GM18499 (cell line): ENCODE measurements around the gene KIAA0319L.

Experiments
- ATAC-seq: cut with Tn5 transposase; IDR thresholded peaks from one replicate; pipeline ENCODE4 v1.9.1; 2021; ENCODE audit warnings: moderate number of reproducible peaks; ENCODE audit not compliant: insufficient read depth, unreplicated experiment

KIAA0319L gene

DNA sequence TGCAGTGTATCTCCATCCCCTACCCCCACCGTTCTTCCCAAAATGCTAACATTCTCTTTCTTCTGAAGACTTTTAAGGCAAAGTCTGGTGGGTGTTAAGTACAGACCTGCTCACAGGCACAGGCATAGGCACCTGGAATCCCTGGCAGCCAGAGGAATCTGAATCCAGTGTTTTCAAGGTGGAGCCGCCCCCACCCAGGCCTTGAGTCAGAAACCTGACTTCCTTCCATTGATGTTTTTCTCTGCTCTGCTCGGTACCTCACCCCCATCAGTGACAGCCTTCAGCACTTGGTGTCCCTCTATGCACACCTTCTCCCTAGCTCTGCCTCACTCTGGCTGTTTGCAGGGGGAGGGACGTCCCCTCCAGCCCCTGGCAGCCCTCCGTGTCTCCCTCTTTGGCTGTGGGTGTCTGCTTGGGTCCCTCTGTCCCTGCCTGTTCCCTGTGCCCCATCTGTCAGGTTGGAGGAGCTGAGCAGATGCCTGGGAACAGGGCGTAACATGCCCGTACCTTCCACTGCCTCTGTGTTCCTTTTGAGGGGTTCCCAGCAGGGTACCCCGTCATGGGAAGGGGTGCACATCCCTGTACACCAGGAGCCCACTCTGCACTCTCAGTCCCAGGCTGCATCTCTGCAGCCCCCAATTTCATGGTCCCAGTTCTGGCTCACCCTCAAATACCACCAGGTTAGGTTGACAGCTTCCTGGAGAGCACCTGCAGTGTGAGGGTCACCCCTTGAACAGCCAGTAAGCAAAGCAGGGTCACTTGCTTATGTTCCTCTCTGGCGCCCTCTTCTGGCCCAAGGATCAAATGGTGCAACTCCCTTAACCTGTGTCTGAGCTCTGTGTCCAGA lies 7.1 kb upstream of the KIAA0319L start:
- no peak for ATAC-seq

DNA sequence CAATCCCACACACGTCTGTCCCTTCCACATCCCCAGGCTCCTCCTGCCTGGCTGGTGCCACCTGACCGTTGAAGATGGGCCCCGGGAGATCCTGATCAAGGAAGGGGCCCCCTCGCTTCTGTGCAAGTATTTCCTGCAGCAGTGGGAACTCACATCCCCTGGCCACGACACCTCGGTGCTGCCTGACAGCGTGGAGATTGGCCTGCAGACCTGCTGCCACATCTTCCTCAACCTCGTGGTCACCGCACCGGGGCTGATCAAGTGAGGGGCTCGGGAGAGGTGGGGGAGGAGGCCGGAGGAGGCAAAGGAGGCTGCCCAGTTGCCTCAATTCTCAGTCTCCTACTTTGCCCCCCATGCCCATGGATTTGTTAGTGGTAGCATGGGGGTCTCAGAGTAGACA lies 6.0 kb upstream of the KIAA0319L start:
- ATAC-seq, result no peak

- no peak for ATAC-seq
Observed at GRCh38 chr1:35561972-35562680, 4.9 kb upstream of the KIAA0319L start.

DNA sequence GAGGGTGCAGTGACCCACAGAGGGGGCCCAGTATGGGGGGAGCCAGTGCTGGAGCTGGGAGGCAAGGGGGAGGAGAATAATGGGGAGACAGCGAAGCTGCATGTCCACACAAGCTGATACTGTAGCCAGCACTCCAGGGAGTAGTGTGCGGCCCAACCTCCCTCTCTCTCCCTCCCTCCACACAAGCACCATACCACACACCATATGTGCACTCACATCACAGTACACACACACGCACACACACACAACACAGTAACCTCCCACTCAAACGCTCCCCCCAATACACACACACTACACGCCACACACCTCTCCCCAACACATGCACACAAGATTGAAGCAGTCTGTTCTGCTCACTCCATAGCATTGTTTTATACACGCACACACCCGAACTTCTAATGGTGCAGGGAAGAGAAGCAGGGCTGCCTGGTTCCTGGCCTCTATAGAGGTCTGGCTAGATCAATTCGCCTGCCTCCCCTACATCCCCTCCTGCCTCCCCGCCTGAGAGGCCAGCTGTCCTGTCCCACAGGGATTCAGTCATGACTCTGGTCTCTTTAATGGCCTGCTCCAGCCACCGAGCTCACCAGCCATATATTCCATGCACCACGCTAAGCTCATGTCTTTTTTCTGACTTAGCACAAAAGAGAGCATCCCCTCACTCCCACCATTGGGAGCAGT lies 4.2 kb upstream of the KIAA0319L start:
- no peak for ATAC-seq

DNA sequence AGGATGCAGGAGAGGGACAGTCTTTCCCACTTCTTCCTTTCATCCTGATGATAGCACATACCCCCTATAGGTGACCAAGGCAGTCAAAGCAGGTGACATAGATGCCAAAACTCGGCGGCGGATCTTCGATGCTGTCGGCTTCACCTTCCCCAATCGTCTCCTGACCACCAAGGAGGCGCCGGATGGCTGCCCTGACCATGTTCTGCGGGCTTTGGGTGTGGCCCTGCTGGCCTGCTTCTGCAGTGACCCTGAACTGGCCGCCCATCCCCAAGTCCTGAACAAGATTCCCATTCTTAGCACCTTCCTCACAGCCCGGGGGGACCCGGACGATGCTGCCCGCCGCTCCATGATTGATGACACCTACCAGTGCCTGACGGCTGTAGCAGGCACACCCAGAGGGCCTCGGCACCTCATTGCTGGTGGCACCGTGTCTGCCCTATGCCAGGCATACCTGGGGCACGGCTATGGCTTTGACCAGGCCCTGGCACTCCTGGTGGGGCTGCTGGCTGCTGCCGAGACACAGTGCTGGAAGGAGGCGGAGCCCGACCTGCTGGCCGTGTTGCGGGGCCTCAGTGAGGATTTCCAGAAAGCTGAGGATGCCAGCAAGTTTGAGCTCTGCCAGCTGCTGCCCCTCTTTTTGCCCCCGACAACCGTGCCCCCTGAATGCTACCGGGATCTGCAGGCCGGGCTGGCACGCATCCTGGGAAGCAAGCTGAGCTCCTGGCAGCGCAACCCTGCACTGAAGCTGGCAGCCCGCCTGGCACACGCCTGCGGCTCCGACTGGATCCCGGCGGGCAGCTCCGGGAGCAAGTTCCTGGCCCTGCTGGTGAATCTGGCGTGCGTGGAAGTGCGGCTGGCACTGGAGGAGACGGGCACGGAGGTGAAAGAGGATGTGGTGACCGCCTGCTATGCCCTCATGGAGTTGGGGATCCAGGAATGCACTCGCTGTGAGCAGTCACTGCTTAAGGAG lies 3.3 kb upstream of the KIAA0319L start:
- ATAC-seq, result no peak

GRCh38 chr1:35559317-35559944 lies 2.2 kb upstream of the KIAA0319L start:
- no peak for ATAC-seq

DNA sequence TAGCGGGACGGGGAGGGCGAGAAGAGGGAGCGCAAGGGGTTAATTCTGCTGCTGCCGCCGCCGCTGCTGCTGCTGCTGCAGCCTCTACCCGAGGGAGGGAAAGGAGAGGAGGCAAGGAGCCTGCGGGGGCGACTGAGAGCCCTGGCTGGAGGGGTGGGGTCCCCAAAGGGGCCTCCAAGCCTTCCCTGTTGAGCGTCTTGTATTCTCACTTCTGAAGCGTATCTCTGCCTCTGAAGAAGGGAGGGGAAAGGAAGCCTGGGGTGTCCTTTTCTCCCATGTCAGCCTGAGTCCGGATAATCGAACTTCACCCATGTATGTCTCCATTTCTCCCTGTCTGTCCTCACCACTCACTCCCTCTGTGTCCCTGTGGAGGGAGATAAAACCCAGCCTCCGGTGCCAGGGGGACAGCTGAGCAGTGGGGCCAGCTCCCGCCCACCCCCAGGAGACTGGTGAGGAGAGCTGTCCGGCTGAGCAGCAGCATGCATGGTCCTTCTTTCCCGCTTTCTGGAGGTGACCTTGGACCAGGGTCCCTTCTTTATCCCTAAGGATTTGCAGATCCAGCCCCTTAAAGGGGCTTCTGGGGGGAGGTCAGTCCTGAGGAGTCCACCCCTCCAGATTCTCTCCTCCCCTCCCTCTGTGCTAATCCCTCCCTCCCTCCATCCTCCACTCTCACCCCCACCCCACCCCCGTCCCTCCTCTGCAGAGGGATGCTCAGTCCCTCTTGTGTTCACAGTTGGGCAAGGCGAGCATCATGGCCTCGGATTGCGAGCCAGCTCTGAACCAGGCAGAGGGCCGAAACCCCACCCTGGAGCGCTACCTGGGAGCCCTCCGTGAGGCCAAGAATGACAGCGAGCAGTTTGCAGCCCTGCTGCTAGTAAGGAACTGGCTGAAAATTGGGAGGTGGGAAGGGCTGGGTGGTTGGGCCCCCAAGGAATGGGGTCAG lies 1.4 kb upstream of the KIAA0319L start:
- no peak for ATAC-seq

DNA sequence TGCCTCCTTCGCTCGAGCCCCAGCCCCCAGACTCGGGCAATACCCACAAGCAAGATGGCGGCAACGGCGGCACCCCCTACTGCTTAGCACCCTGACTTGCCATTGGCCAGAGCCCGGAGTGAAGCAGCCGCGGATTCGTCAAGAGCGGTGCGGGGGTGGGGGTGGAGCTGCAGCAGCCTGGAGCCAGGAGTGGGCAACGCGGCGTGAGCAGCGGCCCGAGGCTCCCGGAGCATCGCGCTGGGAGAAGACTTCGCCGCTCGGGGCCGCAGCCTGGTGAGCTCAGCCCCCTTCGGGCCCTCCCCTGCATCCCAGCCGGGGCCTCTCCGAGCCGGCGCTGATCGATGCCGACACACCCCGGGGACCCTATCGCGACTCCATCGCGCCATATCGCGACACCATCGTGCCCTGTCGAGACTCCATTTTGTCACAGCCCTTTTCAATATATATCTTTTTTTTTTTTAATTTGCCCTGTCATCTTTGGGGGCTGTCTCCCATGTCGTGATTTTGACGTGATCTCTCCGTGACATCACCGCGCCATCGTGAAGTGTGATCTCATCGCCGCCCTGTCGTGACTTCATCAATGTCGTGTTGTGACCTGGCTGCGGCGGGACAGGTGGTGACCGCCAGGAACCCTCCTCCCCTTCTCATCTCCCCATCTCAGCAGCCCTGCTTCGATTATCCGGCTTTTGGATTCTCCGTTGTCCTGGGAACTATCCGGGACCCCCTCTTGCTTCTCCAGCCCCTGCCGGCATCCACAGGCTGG lies 589 bp upstream of the KIAA0319L start, which contains the start of gene NCDN:
Gene NCDN (plus strand): TSS at position 189 of the 763 bp plus-strand sequence. CDS start 392 bp downstream, at position 581.
- peak; percentile 40 for ATAC-seq

DNA sequence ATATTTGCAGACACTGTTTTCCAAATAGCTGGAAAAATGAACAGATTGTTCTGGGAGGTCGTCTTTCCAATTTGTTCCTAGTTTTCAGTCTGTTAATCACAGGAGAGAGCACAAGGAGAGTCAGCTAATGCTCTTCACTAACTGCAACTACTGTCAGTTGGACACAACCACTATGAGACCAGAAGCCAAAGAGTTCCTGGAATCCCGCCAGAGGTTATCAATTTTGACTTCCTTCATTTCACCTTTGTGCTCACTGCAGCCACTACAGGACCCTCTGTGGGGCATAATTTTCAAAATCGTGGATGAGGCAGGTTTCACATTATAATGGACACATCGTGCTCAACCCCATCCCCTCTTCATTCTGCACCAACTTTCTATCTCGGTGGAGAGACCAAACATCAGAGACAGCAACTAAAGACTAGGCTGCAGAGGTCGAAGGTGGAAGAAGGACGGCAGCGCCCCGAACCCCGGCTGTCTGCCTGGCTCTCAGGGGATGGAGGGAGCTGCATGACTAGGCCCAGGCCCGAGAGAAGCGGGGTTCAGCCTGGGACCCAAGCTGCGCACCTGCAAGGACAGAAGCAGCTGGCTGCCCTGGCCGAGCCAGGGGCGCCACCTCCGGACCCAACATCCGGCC lies 602 bp downstream of the KIAA0319L start:
- no peak for ATAC-seq

DNA sequence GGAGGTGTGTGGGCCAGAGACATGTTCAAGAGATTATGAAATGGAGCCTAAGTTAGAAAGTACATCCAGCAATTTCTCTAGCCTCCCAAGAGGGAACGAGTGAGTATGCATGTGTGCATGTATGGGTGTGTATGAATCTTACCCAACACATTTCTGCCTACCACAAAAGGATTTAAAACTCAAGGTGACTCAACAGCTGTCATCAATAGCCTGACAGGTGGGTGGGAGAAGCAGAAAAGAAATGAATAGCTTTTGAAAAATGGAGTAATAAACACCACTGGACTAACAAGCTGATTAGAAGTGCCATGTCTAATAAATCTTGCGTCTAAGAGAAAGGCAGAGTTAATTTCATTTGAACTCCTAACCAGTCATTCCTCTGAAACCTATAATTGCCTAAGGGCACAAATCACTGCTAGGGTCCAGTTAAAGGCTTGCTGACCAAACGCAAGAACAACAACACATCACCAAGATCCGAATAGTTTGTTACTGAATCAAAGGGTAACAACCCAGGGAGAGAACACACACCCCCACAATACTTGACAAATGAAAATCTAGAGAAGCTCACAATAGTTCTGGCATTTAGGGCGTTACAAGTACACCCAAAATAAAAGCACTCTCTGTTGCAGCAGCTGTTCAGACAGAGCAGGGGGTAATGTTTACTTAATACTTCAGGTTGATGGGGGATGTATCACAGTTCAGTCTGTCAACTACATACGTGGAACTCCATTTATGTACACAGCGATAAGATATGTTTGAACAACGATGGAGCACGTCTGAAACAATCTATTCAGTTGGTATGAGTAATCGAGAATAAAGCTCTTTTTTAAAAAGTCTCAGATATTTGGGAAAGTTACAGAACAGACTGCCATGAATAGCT lies 1.4 kb downstream of the KIAA0319L start:
- no peak for ATAC-seq

DNA sequence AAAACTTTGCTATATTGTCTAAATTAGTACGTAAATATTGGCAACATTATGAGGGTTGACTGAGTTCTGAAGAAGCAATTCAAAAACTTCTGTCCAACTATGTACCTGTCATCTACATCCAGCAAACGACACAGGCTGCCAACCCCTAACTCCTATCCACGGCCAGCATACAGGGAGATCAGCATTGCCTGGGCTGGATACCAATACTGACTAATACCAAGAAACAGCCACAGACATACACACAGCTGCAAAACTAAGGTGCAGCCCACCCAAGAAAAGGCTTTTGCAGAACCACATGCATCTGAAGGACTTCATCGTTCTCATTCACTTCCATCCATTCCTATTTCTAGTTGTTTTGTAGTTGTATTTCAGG lies 2.0 kb downstream of the KIAA0319L start:
- no peak for ATAC-seq

DNA sequence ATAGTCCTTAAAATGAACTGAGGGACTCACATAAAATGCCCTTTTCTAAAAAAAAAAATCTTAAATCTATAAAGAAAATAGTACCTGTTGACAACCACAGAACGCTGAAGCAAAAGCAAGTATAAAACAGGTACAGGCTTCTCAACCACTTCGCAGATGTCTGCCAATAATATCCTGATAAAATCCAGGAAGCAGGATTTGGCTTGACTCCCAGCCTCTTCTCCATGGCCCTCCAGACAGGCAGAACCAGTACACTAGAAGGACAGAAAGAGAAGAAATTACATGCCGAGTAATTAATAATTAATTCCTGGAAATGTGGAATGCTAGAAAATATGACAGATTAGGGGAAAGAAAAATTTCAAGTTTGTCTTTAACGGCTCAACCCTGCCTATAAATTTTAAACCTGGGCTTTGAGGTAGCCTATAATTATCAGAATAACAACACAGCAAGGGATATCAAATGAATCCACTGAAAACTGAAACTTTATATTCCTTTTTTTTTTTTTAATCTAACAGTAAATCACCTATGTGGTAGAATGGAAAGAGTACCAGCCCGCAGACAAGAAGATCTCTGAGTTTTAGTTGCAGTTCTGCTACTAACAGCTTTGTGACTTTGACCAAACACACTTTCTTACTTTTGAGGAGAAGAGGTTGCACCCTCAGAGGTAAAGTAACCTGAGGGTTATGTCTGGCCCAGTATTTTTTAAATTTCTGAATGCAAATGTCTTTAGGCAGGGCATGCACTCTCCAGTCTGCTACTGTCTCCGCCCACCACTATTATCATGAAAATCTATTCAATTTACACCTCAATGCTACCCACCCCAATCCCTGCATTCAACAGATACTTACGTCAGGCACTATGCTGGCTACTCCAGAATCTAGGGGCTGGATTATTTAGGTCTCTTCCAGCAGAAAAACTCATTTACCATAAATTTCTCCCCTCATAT lies 2.7 kb downstream of the KIAA0319L start:
- ATAC-seq, result no peak

GRCh38 chr1:35553851-35554250 lies 3.4 kb downstream of the KIAA0319L start:
- ATAC-seq, result no peak

GRCh38 chr1:35546614-35547013 lies 10.6 kb downstream of the KIAA0319L start:
- ATAC-seq, result no peak

DNA sequence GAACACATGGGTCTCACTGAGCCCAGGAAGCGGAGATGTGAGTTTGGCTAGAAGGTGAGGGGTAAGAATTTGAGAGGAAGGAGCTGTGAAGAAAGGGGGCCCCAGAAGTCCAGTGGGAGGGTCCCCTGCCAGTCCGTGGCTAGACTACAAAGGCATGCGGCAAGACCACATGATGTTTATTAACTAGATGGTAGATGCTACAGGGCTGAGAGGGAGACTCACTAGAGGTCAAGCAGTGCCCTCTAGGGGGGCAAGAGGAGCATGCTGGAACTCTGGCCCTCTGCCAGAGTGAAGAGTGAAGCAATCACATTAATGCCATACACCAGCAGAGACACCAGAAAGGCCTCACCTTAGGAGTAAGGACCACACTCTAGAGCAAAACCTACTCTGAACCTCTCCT lies 12.2 kb downstream of the KIAA0319L start:
- ATAC-seq, result no peak
